H9 (cell line): ENCODE results near the gene MYO1E. TPM values are rescaled to one million over a fixed set of nuclear protein-coding genes. Genes with fewer than 3 reads are reported as not detected.

ENCODE experiments used
- DNase-seq: peaks from one replicate; pipeline ENCODE4 v3.0.0-alpha.2; 2017
- H2AFZ ChIP-seq: one replicate; pipeline ENCODE4 v1.6.1; 2013; ENCODE audit warnings: mild to moderate bottlenecking, low read length, control low read depth, moderate library complexity
- H2AK5ac ChIP-seq: 2 replicates; pipeline ENCODE4 v1.6.1; 2013; ENCODE audit warnings: low read length, control low read depth, mixed read lengths; ENCODE audit not compliant: insufficient read length
- H2BK120ac ChIP-seq: one replicate; pipeline ENCODE4 v1.6.1; 2013; ENCODE audit warnings: low read depth, mild to moderate bottlenecking, low read length, control low read depth, inconsistent platforms; ENCODE audit not compliant: poor library complexity, severe bottlenecking
- H2BK12ac ChIP-seq: 2 replicates; pipeline ENCODE4 v1.6.1; 2013; ENCODE audit warnings: low read length, control low read depth, mixed read lengths, low read depth; ENCODE audit not compliant: insufficient read length
- H2BK15ac ChIP-seq: 2 replicates; pipeline ENCODE4 v1.6.1; 2013; ENCODE audit warnings: low read depth, low read length, control low read depth
- H2BK20ac ChIP-seq: one replicate; pipeline ENCODE4 v1.6.1; 2013; ENCODE audit warnings: low read depth, mild to moderate bottlenecking, low read length, control low read depth, inconsistent platforms; ENCODE audit not compliant: poor library complexity, severe bottlenecking
- H2BK5ac ChIP-seq: 2 replicates; pipeline ENCODE4 v1.6.1; 2013; ENCODE audit warnings: low read length, control low read depth, mixed read lengths; ENCODE audit not compliant: insufficient read length
- H3K14ac ChIP-seq: 2 replicates; pipeline ENCODE4 v1.6.1; 2013; ENCODE audit warnings: low read length, control low read depth; ENCODE audit not compliant: insufficient read depth
- H3K18ac ChIP-seq: 2 replicates; pipeline ENCODE4 v1.6.1; 2013; ENCODE audit warnings: low read depth, mild to moderate bottlenecking, mixed read lengths, low read length, control low read depth; ENCODE audit not compliant: insufficient read length
- H3K23ac ChIP-seq: 2 replicates; pipeline ENCODE4 v1.6.1; 2013; ENCODE audit warnings: low read length, control low read depth, mixed read lengths, low read depth; ENCODE audit not compliant: insufficient read length
- H3K23me2 ChIP-seq: 2 replicates; pipeline ENCODE4 v1.6.1; 2013; ENCODE audit warnings: low read depth, mild to moderate bottlenecking, mixed read lengths, low read length, control low read depth; ENCODE audit not compliant: insufficient read length, poor library complexity, severe bottlenecking
- H3K27ac ChIP-seq: 2 replicates; pipeline ENCODE4 v1.5.1; 2013; ENCODE audit warnings: low read length, control low read depth, mixed read lengths, low read depth; ENCODE audit not compliant: insufficient read length
- H3K27me3 ChIP-seq: 2 replicates; pipeline ENCODE4 v1.6.1; 2013; ENCODE audit warnings: low read length, control low read depth, inconsistent platforms; ENCODE audit not compliant: insufficient read depth
- H3K4ac ChIP-seq: 2 replicates; pipeline ENCODE4 v1.6.1; 2013; ENCODE audit warnings: low read depth, mild to moderate bottlenecking, control low read depth, inconsistent platforms, low read length, moderate library complexity
- H3K4me1 ChIP-seq: 2 replicates; pipeline ENCODE4 v1.6.1; 2013; ENCODE audit warnings: low read length, control low read depth, inconsistent platforms; ENCODE audit not compliant: insufficient read depth
- H3K4me2 ChIP-seq: 2 replicates; pipeline ENCODE4 v1.6.1; 2013; ENCODE audit warnings: low read length, control low read depth, mixed read lengths; ENCODE audit not compliant: insufficient read length, insufficient read depth
- H3K56ac ChIP-seq: 2 replicates; pipeline ENCODE4 v1.6.1; 2013; ENCODE audit warnings: low read depth, mild to moderate bottlenecking, mixed read lengths, low read length, control low read depth; ENCODE audit not compliant: insufficient read length
- H3K79me1 ChIP-seq: 2 replicates; pipeline ENCODE4 v1.6.1; 2013; ENCODE audit warnings: low read depth, mild to moderate bottlenecking, moderate library complexity, low read length, control low read depth, inconsistent platforms; ENCODE audit not compliant: insufficient read depth, poor library complexity, severe bottlenecking
- H3K79me2 ChIP-seq: 2 replicates; pipeline ENCODE4 v1.6.1; 2013; ENCODE audit warnings: low read length, control low read depth, inconsistent platforms; ENCODE audit not compliant: insufficient read depth
- H3K9ac ChIP-seq: 2 replicates; pipeline ENCODE4 v1.6.1; 2013; ENCODE audit warnings: low read length, control low read depth, mixed read lengths; ENCODE audit not compliant: insufficient read length; ENCODE audit errors: extremely low read depth
- H3K9me3 ChIP-seq: one replicate; pipeline ENCODE4 v1.6.1; 2013; ENCODE audit warnings: low read depth, low read length, inconsistent platforms; ENCODE audit not compliant: control insufficient read depth
- H3T11ph ChIP-seq: one replicate; pipeline ENCODE4 v1.6.1; 2013; ENCODE audit warnings: mild to moderate bottlenecking, low read length, control low read depth, inconsistent platforms
- H4K20me1 ChIP-seq: one replicate; pipeline ENCODE4 v1.6.1; 2013; ENCODE audit not compliant: control insufficient read depth, insufficient read length, insufficient read depth
- H4K5ac ChIP-seq: 2 replicates; pipeline ENCODE4 v1.6.1; 2013; ENCODE audit warnings: low read depth, mild to moderate bottlenecking, mixed read lengths, low read length, control low read depth; ENCODE audit not compliant: insufficient read length
- H4K8ac ChIP-seq: replicated peaks from 2 replicates; pipeline ENCODE4 v1.6.1; 2013; ENCODE audit warnings: low read length, control low read depth, mixed read lengths, low read depth; ENCODE audit not compliant: insufficient read length
- H4K91ac ChIP-seq: 2 replicates; pipeline ENCODE4 v1.6.1; 2013; ENCODE audit warnings: low read depth, mild to moderate bottlenecking, moderate library complexity, mixed read lengths, low read length, control low read depth; ENCODE audit not compliant: insufficient read length
- H3K27ac Mint-ChIP-seq, 3 experiments: 2 replicates in 2 of 3; 3 replicates in 1 of 3; pipeline ENCODE4 v1.8.0; 2020 to 2021; ENCODE audit warnings: mixed read lengths in 3 of 3, mild to moderate bottlenecking in 1 of 3, moderate library complexity in 1 of 3
- H3K27me3 Mint-ChIP-seq: 2 replicates; pipeline ENCODE4 v1.8.0; 2021; ENCODE audit warnings: low read depth, mild to moderate bottlenecking, moderate library complexity, mixed read lengths
- H3K36me3 Mint-ChIP-seq, 3 experiments: 2 replicates in 2 of 3; 3 replicates in 1 of 3; pipeline ENCODE4 v1.8.0; 2020 to 2021; ENCODE audit warnings: low read depth in 3 of 3, mixed read lengths in 3 of 3; ENCODE audit not compliant: insufficient read depth in 1 of 3
- H3K4me1 Mint-ChIP-seq, 2 experiments: 2 replicates each; pipeline ENCODE4 v1.8.0; 2020; ENCODE audit warnings: mixed read lengths in 2 of 2
- H3K4me3 Mint-ChIP-seq, 2 experiments: 2 replicates in 1 of 2; 3 replicates in 1 of 2; pipeline ENCODE4 v1.8.0; 2020 to 2021; ENCODE audit warnings: mild to moderate bottlenecking in 2 of 2, mixed read lengths in 2 of 2, moderate library complexity in 1 of 2
- H3K9me3 Mint-ChIP-seq, 2 experiments: 2 replicates in 1 of 2; 3 replicates in 1 of 2; pipeline ENCODE4 v1.8.0; 2020; ENCODE audit warnings: mild to moderate bottlenecking in 2 of 2, mixed read lengths in 2 of 2, moderate library complexity in 1 of 2
- WGBS: extraction: QIAGEN DNeasy Blood & Tissue Kit; methylation state at CpG from one replicate; pipeline ENCODE4 v1.1.7; 2013; ENCODE audit warnings: missing lambda C conversion rate, low lambda C conversion rate, mixed read lengths; ENCODE audit not compliant: insufficient read length; ENCODE audit errors: extremely low coverage; 5-methylcytosine and 5-hydroxymethylcytosine counted together
- total RNA-seq: library from RNA; stranded (reverse); gene quantifications from 2 replicates; pipeline ENCODE4 v1.2.1, GENCODE V29; 2021
- TF ChIP-seq, protein P1 (sequence below): fragments of 200-600 bp; sonication (generic); conservative IDR thresholded peaks from 3 replicates; pipeline ENCODE4 v1.8.0; 2021; ENCODE audit warnings: antibody characterized with exemption, mild to moderate bottlenecking

Gene MYO1E
- total RNA-seq, 1 experiment from 2014 or later, result 235 TPM

DNA sequence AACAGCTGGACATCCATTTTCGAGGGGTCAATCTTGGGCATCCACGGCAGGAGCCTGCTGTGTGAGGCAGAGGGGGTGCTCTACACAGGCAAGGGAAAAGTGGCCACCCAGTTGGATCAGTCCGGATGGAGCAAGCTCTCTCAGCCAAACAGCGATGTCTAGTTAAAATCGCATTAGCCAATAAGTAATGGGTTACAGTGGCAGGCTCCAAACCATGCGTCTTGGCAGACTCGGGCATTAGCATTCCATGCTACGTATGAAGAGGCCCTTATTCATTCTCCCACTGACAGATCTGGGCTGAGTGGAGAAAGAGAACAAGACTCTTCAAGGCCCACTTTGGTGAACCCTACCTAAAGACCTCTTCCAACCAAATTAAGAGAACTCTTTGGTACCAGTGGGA is 218.4 kb downstream of the MYO1E start:
- Mint-ChIP-seq H3K27ac (no peak overlapping the region; a peak in 2 of 7 replicates), H3K9me3 (no peaks in the 10 kb centered on the region), H3K4me3 (no peak overlapping the region), H3K27me3 (no peaks in the 10 kb centered on the region), H3K4me1 (peaks cover 4% of the 10 kb centered on the region in 2 experiments), H3K36me3 (peaks cover 14 to 86% (median 82%) of the 10 kb centered on the region in 3 experiments)
- H3K79me2 ChIP-seq, result no peaks in the 10 kb centered on the region
- no peak overlapping the region for H4K5ac ChIP-seq
- H2AFZ ChIP-seq, result no peak overlapping the region
- H4K91ac ChIP-seq, result no peak overlapping the region
- no peak overlapping the region for H3T11ph ChIP-seq
- no peak overlapping the region for H3K27ac ChIP-seq
- no peaks in the 10 kb centered on the region for H3K4me1 ChIP-seq
- H3K18ac ChIP-seq, result no peak overlapping the region
- no peak overlapping the region for H4K8ac ChIP-seq
- H4K20me1 ChIP-seq, result no peaks in the 10 kb centered on the region
- H2BK15ac ChIP-seq, result no peak overlapping the region
- TF ChIP-seq, protein P1, sequence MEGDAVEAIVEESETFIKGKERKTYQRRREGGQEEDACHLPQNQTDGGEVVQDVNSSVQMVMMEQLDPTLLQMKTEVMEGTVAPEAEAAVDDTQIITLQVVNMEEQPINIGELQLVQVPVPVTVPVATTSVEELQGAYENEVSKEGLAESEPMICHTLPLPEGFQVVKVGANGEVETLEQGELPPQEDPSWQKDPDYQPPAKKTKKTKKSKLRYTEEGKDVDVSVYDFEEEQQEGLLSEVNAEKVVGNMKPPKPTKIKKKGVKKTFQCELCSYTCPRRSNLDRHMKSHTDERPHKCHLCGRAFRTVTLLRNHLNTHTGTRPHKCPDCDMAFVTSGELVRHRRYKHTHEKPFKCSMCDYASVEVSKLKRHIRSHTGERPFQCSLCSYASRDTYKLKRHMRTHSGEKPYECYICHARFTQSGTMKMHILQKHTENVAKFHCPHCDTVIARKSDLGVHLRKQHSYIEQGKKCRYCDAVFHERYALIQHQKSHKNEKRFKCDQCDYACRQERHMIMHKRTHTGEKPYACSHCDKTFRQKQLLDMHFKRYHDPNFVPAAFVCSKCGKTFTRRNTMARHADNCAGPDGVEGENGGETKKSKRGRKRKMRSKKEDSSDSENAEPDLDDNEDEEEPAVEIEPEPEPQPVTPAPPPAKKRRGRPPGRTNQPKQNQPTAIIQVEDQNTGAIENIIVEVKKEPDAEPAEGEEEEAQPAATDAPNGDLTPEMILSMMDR, result no peak
- H3K23ac ChIP-seq, result no peak overlapping the region
- H3K56ac ChIP-seq, result no peak overlapping the region
- no peak overlapping the region for H3K4me2 ChIP-seq
- DNase-seq, result no peak
- no peaks in the 10 kb centered on the region for H3K79me1 ChIP-seq
- no peak overlapping the region for H3K9ac ChIP-seq
- H3K27me3 ChIP-seq, result no peaks in the 10 kb centered on the region
- no peaks in the 10 kb centered on the region for H3K9me3 ChIP-seq
- no CpG with 5 or more reads among the region's 8 CpGs for WGBS
- H2BK120ac ChIP-seq, result no peak overlapping the region
- no peak overlapping the region for H2AK5ac ChIP-seq
- no peaks in the 10 kb centered on the region for H3K23me2 ChIP-seq
- no peak overlapping the region for H3K4ac ChIP-seq
- no peak overlapping the region for H2BK20ac ChIP-seq
- no peak overlapping the region for H2BK12ac ChIP-seq
- no peak overlapping the region for H2BK5ac ChIP-seq
- no peak overlapping the region for H3K14ac ChIP-seq
